Smooth muscle cell (in vitro differentiated cells): ENCODE measurements around the gene FSCB. TPM values are rescaled to one million over a fixed set of nuclear protein-coding genes. Genes with fewer than 3 reads are reported as not detected.

Source experiments
- DNase-seq: peaks from one replicate; lab custom pipeline; 2025; ENCODE audit not compliant: unreplicated experiment; lab: John Stamatoyannopoulos, UW
- H2AFZ ChIP-seq: fragments of 200-600 bp; sonication (generic); 2 replicates; pipeline ENCODE4 v1.6.0; 2016; ENCODE audit warnings: antibody characterized with exemption, low read depth, mild to moderate bottlenecking
- H3F3A ChIP-seq: fragments of 200-600 bp; sonication (generic); 2 replicates; pipeline ENCODE4 v1.6.0; 2017; ENCODE audit warnings: antibody characterized with exemption, low read depth
- H3K27ac ChIP-seq: fragments of 200-600 bp; sonication (generic); 2 replicates; pipeline ENCODE4 v1.5.1; 2016; ENCODE audit warnings: low read depth, mild to moderate bottlenecking
- H3K27me3 ChIP-seq: fragments of 200-600 bp; sonication (generic); 2 replicates; pipeline ENCODE4 v1.6.1; 2016; ENCODE audit warnings: low read depth, mild to moderate bottlenecking
- H3K36me3 ChIP-seq: fragments of 200-600 bp; sonication (generic); 2 replicates; pipeline ENCODE4 v1.5.1; 2016; ENCODE audit warnings: low read depth
- H3K4me1 ChIP-seq: fragments of 200-600 bp; sonication (generic); 2 replicates; pipeline ENCODE4 v1.5.1; 2016; ENCODE audit warnings: low read depth
- H3K4me2 ChIP-seq: fragments of 200-600 bp; sonication (generic); 2 replicates; pipeline ENCODE4 v1.6.0; 2016; ENCODE audit warnings: mild to moderate bottlenecking
- H3K4me3 ChIP-seq: fragments of 200-600 bp; sonication (generic); 2 replicates; pipeline ENCODE4 v1.5.1; 2016; ENCODE audit warnings: mild to moderate bottlenecking
- H3K79me2 ChIP-seq: fragments of 200-600 bp; sonication (generic); 2 replicates; pipeline ENCODE4 v1.6.0; 2016; ENCODE audit warnings: low read depth, mild to moderate bottlenecking
- H3K9ac ChIP-seq: fragments of 200-600 bp; sonication (generic); 2 replicates; pipeline ENCODE4 v1.6.0; 2016; ENCODE audit warnings: low read depth
- H3K9me3 ChIP-seq: fragments of 200-600 bp; sonication (generic); replicated peaks from 2 replicates; pipeline ENCODE4 v1.5.1; 2016; ENCODE audit warnings: low read depth
- H4K20me1 ChIP-seq: fragments of 200-600 bp; sonication (generic); 2 replicates; pipeline ENCODE4 v1.6.0; 2016; ENCODE audit warnings: low read depth
- WGBS: methylation state at CpG from one replicate; pipeline ENCODE4 v1.1.7; 2016; ENCODE audit warnings: low lambda C conversion rate; 5-methylcytosine and 5-hydroxymethylcytosine counted together
- polyA plus RNA-seq: library from polyadenylated mRNA; unstranded; fragments of >200 nt; fragmentation: Nextera tagmentation; extraction: Ambion mirVana; gene quantifications from 2 replicates; pipeline ENCODE4 v1.2.1, GENCODE V29; 2016
- total RNA-seq: library from RNA; depleted of rRNA; stranded (reverse); fragments of >200 nt; gene quantifications from 2 replicates; pipeline ENCODE4 v1.2.3, GENCODE V29; 2014
- TF ChIP-seq, protein P1 (sequence below): fragments of 200-600 bp; sonication (generic); IDR thresholded peaks from 2 replicates; pipeline ENCODE4 v1.5.1; 2017; ENCODE audit warnings: borderline replicate concordance, mild to moderate bottlenecking, antibody characterized with exemption; ENCODE audit not compliant: insufficient read depth, poor library complexity, severe bottlenecking

FSCB gene, protein sequence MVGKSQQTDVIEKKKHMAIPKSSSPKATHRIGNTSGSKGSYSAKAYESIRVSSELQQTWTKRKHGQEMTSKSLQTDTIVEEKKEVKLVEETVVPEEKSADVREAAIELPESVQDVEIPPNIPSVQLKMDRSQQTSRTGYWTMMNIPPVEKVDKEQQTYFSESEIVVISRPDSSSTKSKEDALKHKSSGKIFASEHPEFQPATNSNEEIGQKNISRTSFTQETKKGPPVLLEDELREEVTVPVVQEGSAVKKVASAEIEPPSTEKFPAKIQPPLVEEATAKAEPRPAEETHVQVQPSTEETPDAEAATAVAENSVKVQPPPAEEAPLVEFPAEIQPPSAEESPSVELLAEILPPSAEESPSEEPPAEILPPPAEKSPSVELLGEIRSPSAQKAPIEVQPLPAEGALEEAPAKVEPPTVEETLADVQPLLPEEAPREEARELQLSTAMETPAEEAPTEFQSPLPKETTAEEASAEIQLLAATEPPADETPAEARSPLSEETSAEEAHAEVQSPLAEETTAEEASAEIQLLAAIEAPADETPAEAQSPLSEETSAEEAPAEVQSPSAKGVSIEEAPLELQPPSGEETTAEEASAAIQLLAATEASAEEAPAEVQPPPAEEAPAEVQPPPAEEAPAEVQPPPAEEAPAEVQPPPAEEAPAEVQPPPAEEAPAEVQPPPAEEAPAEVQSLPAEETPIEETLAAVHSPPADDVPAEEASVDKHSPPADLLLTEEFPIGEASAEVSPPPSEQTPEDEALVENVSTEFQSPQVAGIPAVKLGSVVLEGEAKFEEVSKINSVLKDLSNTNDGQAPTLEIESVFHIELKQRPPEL
- total RNA-seq (not detected in 2 replicates), polyA plus RNA-seq (not detected in 2 replicates)

DNA sequence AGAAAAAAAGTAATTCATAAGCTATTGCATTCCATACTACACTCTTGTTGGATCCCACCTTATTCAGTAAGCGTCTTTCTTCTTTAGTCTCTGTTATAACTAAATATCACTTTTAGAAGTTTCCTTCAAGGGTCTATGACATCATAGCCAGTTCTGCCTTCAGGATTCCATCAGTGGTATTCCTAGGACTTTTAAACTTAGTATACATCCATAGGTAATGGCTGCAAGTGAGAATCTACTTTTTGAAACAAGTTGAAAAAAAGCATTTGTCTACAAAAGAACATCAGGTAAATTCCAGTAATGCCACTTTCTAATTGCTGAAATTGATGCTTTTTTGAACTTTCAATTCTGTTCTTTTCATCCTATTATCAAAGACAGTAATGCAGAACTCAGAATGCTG, at the start of gene FSCB:
Gene FSCB, minus strand, starts transcription at position 101 of the 400 bp plus-strand sequence. CDS start 296 bp downstream, outside the sequence.
- Histone ChIP-seq H3K9ac (no peak within 1 kb of the TSS), H3K27me3 (no peaks in the 10 kb centered on the region)

DNA sequence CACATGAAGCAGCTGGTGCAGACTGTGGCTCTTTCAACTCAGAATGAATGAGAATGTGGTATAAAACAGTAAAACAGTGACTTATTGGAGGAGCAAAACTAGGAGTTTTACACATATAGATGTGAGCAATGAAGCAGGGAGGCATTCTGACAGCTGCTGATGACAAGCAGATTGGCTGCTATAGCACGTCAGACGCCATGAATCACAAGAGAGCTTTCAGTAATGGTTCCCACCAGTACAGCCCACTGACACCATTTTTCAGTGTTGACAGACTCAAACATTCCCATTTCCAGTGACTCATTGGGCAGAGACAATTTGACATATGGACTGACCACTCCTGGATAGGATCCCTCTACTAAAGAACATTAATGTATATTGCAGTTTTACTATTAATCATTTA, 24.6 kb upstream of the FSCB start:
- no peak overlapping the region for H3K4me2 ChIP-seq
- TF ChIP-seq, protein P1, sequence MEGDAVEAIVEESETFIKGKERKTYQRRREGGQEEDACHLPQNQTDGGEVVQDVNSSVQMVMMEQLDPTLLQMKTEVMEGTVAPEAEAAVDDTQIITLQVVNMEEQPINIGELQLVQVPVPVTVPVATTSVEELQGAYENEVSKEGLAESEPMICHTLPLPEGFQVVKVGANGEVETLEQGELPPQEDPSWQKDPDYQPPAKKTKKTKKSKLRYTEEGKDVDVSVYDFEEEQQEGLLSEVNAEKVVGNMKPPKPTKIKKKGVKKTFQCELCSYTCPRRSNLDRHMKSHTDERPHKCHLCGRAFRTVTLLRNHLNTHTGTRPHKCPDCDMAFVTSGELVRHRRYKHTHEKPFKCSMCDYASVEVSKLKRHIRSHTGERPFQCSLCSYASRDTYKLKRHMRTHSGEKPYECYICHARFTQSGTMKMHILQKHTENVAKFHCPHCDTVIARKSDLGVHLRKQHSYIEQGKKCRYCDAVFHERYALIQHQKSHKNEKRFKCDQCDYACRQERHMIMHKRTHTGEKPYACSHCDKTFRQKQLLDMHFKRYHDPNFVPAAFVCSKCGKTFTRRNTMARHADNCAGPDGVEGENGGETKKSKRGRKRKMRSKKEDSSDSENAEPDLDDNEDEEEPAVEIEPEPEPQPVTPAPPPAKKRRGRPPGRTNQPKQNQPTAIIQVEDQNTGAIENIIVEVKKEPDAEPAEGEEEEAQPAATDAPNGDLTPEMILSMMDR, result no peak
- no peak for DNase-seq
- no peaks in the 10 kb centered on the region for H3K36me3 ChIP-seq
- H3K4me3 ChIP-seq, result no peak overlapping the region
- H3K27ac ChIP-seq, result no peak overlapping the region
- H2AFZ ChIP-seq, result no peak overlapping the region
- H3K27me3 ChIP-seq, result no peaks in the 10 kb centered on the region
- no peaks in the 10 kb centered on the region for H4K20me1 ChIP-seq
- no peak overlapping the region for H3K9ac ChIP-seq
- no peaks in the 10 kb centered on the region for H3K4me1 ChIP-seq
- H3K9me3 ChIP-seq, result no peaks in the 10 kb centered on the region
- H3K79me2 ChIP-seq, result no peaks in the 10 kb centered on the region
- WGBS, result 41% methylated on average over 2 of the region's 2 CpGs
- no peaks in the 10 kb centered on the region for H3F3A ChIP-seq

More for the DNA sequence above, at the start of gene FSCB:
- Histone ChIP-seq H3K36me3 (no peaks in the 10 kb centered on the region), H3K4me3 (no peak within 1 kb of the TSS), H3K27ac (no peak within 1 kb of the TSS), H4K20me1 (no peaks in the 10 kb centered on the region), H3F3A (no peaks in the 10 kb centered on the region), H3K4me2 (no peak within 1 kb of the TSS), H3K4me1 (no peaks in the 10 kb centered on the region), H3K9me3 (no peaks in the 10 kb centered on the region), H2AFZ (no peak within 1 kb of the TSS), H3K79me2 (no peaks in the 10 kb centered on the region)
- WGBS, result 96% methylated on average over 1 of the region's 1 CpG
- TF ChIP-seq, protein P1, result no peak
- DNase-seq, result no peak

- Histone ChIP-seq H3K27me3 (no peaks in the 10 kb centered on the region), H3F3A (no peaks in the 10 kb centered on the region), H3K4me1 (no peaks in the 10 kb centered on the region), H3K79me2 (no peaks in the 10 kb centered on the region), H3K4me3 (no peak overlapping the region), H3K9me3 (no peaks in the 10 kb centered on the region), H3K4me2 (no peak overlapping the region), H3K27ac (no peak overlapping the region), H3K36me3 (no peaks in the 10 kb centered on the region), H4K20me1 (no peaks in the 10 kb centered on the region), H2AFZ (no peak overlapping the region), H3K9ac (no peak overlapping the region)
- 47% methylated on average over 3 of the region's 3 CpGs for WGBS
- TF ChIP-seq, protein P1, result no peak
- no peak for DNase-seq
These were observed 23.4 kb upstream of the FSCB start for GRCh38 chr14:44530475-44530874.
